PC-9 (cell line): ENCODE data around the gene SNX9.

Experiments
- CTCF ChIP-seq: fragments of 200-600 bp; sonication (generic); conservative IDR thresholded peaks from 2 replicates; pipeline ENCODE4 v1.6.1; 2017; ENCODE audit warnings: mixed run types, antibody characterized with exemption, mild to moderate bottlenecking, moderate library complexity
- EZH2 ChIP-seq: fragments of 200-600 bp; sonication (generic); IDR thresholded peaks from 2 replicates; pipeline ENCODE4 v1.8.0; 2017; ENCODE audit warnings: antibody characterized with exemption, low read depth

- TF ChIP-seq CTCF: no peak
- TF ChIP-seq EZH2: no peak
Observed at GRCh38 chr6:157774153-157775135, 48.6 kb upstream of the SNX9 start.
